Esophagus muscularis mucosa (tissue), 4 donors: ENCODE results near the gene ATE1. TPM values are rescaled to one million over a fixed set of nuclear protein-coding genes. Genes with fewer than 3 reads are reported as not detected.

Source experiments
- DNase-seq: peaks from one replicate; pipeline ENCODE4 v3.0.0-alpha.2; 2017; ENCODE audit errors: extremely low spot score
- H3K27ac ChIP-seq, 4 donors: fragments of 200-600 bp; sonication (generic); replicated peaks in 1 of 4; 1 replicate in 3 of 4; 2 replicates in 1 of 4; pipeline ENCODE4 v1.5.1; 2016 to 2019; ENCODE audit warnings: mild to moderate bottlenecking in 1 of 4
- H3K27me3 ChIP-seq, 4 donors: fragments of 200-600 bp; sonication (generic); one replicate each; pipeline versions ENCODE4 v1.5.1 to v1.6.0; 2016 to 2019
- H3K36me3 ChIP-seq, 4 donors: fragments of 200-600 bp; sonication (generic); one replicate each; pipeline ENCODE4 v1.5.1; 2016 to 2019
- H3K4me1 ChIP-seq, 4 donors: fragments of 200-600 bp; sonication (generic); one replicate each; pipeline ENCODE4 v1.5.1; 2016 to 2019
- H3K4me3 ChIP-seq, 4 donors: fragments of 200-600 bp; sonication (generic); 1 replicate in 2 of 4; 2 replicates in 2 of 4; pipeline ENCODE4 v1.5.1; 2016 to 2019; ENCODE audit warnings: mild to moderate bottlenecking in 4 of 4, moderate library complexity in 1 of 4
- H3K9me3 ChIP-seq, 4 donors: fragments of 200-600 bp; sonication (generic); 1 replicate in 3 of 4; 2 replicates in 1 of 4; pipeline ENCODE4 v1.5.1; 2016 to 2019
- CTCF ChIP-seq, 3 experiments: fragments of 200-600 bp in 2 of 3; fragments of 450-650 bp in 1 of 3; sonication (generic) in 2 of 3; IDR thresholded peaks; one replicate each; pipeline ENCODE4 v1.5.1; 2017 to 2019; ENCODE audit warnings: antibody characterized with exemption in 3 of 3, mild to moderate bottlenecking in 2 of 3, moderate library complexity in 1 of 3
- EP300 ChIP-seq: sonication (generic); formaldehyde crosslinking; IDR thresholded peaks from one replicate; pipeline ENCODE4 v1.6.1; 2017; ENCODE audit warnings: antibody characterized with exemption
- POLR2A ChIP-seq: fragments of 450-650 bp; IDR thresholded peaks from one replicate; pipeline ENCODE4 v1.6.1; 2017; ENCODE audit warnings: antibody characterized with exemption, moderate library complexity, mild to moderate bottlenecking, low read depth
- POLR2AphosphoS5 ChIP-seq, 2 donors: sonication (generic); formaldehyde crosslinking; IDR thresholded peaks; one replicate each; pipeline ENCODE4 v1.6.1; 2017; ENCODE audit warnings: antibody characterized with exemption in 2 of 2
- WGBS: methylation state at CpG from one replicate; pipeline ENCODE4 v1.1.5; 2018; 5-methylcytosine and 5-hydroxymethylcytosine counted together
- intact Hi-C: fragments of 100-400 bp; cut with DNase I; formaldehyde crosslinking; loops from one replicate; pipeline ENCODE4 v1.15.1; 2023
- total RNA-seq, 4 donors: library from RNA; depleted of rRNA; stranded (reverse); fragments of >200 nt; gene quantifications; one replicate each; pipeline versions ENCODE4 v1.1.0 to v1.2.1, GENCODE V29; 2016

ATE1 gene
- total RNA-seq, 4 donors from 2014 or later, result 27.8 to 29.5 (median 28.4) TPM

GRCh38 chr10:121710971-121711370, 216.9 kb downstream of the ATE1 start:
- TF ChIP-seq POLR2AphosphoS5 (IDR thresholded peaks at IDR 0.05) (no peak), CTCF (IDR thresholded peaks at IDR 0.05) (no peak), POLR2A (no peak)
- Histone ChIP-seq H3K27me3 (no peaks in the 10 kb centered on the region), H3K27ac (no peak overlapping the region), H3K4me3 (no peak overlapping the region), H3K4me1 (no peaks in the 10 kb centered on the region), H3K36me3 (no peaks in the 10 kb centered on the region), H3K9me3 (peaks cover 0 to 3% (median 0%) of the 10 kb centered on the region in 4 donors)
- no peak for DNase-seq
- intact Hi-C loops, result no loop called here
- 79% methylated on average over 7 of the region's 7 CpGs for WGBS

- Histone ChIP-seq H3K36me3 (no peaks in the 10 kb centered on the region), H3K27ac (no peak overlapping the region)
- TF ChIP-seq CTCF (IDR thresholded peaks at IDR 0.05), result no peak
- TF ChIP-seq POLR2A, result no peak
- no peak for TF ChIP-seq EP300
- no peak for TF ChIP-seq POLR2AphosphoS5 (IDR thresholded peaks at IDR 0.05)
Observed at GRCh38 chr10:121710207-121710606, 217.6 kb downstream of the ATE1 start.

GRCh38 chr10:121709675-121710073, 218.2 kb downstream of the ATE1 start:
- WGBS, result 84% methylated on average over 9 of the region's 9 CpGs
- Histone ChIP-seq H3K9me3 (peaks cover 0 to 3% (median 0%) of the 10 kb centered on the region in 4 donors), H3K27ac (no peak overlapping the region), H3K36me3 (no peaks in the 10 kb centered on the region), H3K4me3 (no peak overlapping the region), H3K27me3 (no peaks in the 10 kb centered on the region), H3K4me1 (no peaks in the 10 kb centered on the region)
- intact Hi-C loops, result no loop called here
- DNase-seq, result no peak
- TF ChIP-seq CTCF (IDR thresholded peaks at IDR 0.05) (no peak), POLR2AphosphoS5 (IDR thresholded peaks at IDR 0.05) (no peak), POLR2A (no peak), EP300 (no peak)

More at GRCh38 chr10:121710207-121710606, 217.6 kb downstream of the ATE1 start:
- no peak for DNase-seq
- Histone ChIP-seq H3K9me3 (peaks cover 0 to 3% (median 0%) of the 10 kb centered on the region in 4 donors), H3K4me1 (no peaks in the 10 kb centered on the region), H3K4me3 (no peak overlapping the region), H3K27me3 (no peaks in the 10 kb centered on the region)
- 81% methylated on average over 9 of the region's 9 CpGs for WGBS
- intact Hi-C loops, result no loop called here

- TF ChIP-seq EP300, result no peak
- TF ChIP-seq POLR2AphosphoS5 (IDR thresholded peaks at IDR 0.05), result no peak
- TF ChIP-seq CTCF (IDR thresholded peaks at IDR 0.05), result no peak
- TF ChIP-seq POLR2A, result no peak
- DNase-seq, result no peak
- no peak overlapping the region for H3K27ac ChIP-seq
Observed at GRCh38 chr10:121708728-121709674, 218.8 kb downstream of the ATE1 start.

More at GRCh38 chr10:121708728-121709674, 218.8 kb downstream of the ATE1 start:
- Histone ChIP-seq H3K36me3 (no peaks in the 10 kb centered on the region), H3K9me3 (peaks cover 0 to 1% (median 0%) of the 10 kb centered on the region in 4 donors), H3K4me3 (no peak overlapping the region), H3K27me3 (no peaks in the 10 kb centered on the region), H3K4me1 (no peaks in the 10 kb centered on the region)
- intact Hi-C loops, result no loop called here
- 73% methylated on average over 15 of the region's 15 CpGs for WGBS
